Duodenal mucosa (tissue), 2 donors: ENCODE measurements around the gene MED4.
A peak's percentile ranks its signal among the peaks of the same experiment; 100 is the strongest.

ENCODE experiments used
- H3K27ac ChIP-seq: one replicate; pipeline ENCODE4 v1.7.0; 2013; ENCODE audit warnings: low read depth, low read length
- H3K27me3 ChIP-seq, 2 donors: one replicate each; pipeline ENCODE4 v1.7.0; 2013; ENCODE audit warnings: low read length in 2 of 2, control low read depth in 1 of 2; ENCODE audit not compliant: insufficient read depth in 2 of 2, control insufficient read depth in 1 of 2
- H3K36me3 ChIP-seq, 2 donors: one replicate each; pipeline ENCODE4 v1.7.0; 2013; ENCODE audit warnings: low read length in 2 of 2, control low read depth in 1 of 2; ENCODE audit not compliant: insufficient read depth in 2 of 2, control insufficient read depth in 1 of 2
- H3K4me1 ChIP-seq, 2 donors: one replicate each; pipeline ENCODE4 v1.7.0; 2013; ENCODE audit warnings: low read length in 2 of 2, control low read depth in 1 of 2; ENCODE audit not compliant: insufficient read depth in 2 of 2, control insufficient read depth in 1 of 2
- H3K4me3 ChIP-seq, 2 donors: one replicate each; pipeline ENCODE4 v1.7.0; 2013; ENCODE audit warnings: low read length in 2 of 2, low read depth in 1 of 2
- H3K9ac ChIP-seq, 2 donors: one replicate each; pipeline ENCODE4 v1.7.0; 2013; ENCODE audit warnings: low read length in 2 of 2, low read depth in 1 of 2
- H3K9me3 ChIP-seq, 2 donors: one replicate each; pipeline ENCODE4 v1.7.0; 2013; ENCODE audit warnings: low read length in 2 of 2, control low read depth in 1 of 2; ENCODE audit not compliant: control insufficient read depth in 1 of 2

The MED4 gene, protein sequence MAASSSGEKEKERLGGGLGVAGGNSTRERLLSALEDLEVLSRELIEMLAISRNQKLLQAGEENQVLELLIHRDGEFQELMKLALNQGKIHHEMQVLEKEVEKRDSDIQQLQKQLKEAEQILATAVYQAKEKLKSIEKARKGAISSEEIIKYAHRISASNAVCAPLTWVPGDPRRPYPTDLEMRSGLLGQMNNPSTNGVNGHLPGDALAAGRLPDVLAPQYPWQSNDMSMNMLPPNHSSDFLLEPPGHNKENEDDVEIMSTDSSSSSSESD

DNA sequence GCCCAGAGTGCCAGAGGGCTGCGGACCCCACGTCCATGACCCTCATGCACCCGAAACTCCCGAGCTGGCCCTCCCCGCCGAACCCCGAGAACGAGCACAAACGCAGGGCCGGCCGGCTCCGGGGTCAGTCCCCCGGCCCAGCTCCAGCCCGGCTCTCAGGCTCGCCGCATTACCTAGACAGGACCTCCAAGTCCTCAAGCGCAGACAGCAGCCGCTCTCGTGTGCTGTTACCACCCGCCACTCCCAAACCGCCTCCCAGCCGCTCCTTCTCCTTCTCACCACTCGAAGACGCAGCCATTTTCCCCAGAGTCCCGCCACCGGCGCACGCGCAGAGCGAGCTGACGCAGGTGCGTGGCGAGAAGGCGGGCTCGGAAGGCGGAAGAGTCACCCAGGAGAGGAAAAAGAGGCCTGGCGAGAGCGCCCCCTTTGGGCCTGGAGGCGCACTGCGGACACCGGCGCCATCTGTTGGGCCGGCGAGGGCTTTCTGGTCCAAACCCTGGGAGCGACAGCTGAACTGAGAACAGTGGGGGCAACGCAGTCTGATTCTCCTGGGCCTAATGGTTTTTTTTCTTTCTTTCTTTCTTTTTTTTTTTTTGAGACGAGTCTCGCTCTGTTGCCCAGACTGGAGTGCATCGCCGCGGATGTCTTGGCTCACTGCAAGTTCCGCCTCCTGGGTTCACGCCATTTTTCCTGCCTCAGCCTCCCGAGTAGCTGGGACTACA lies at the start of gene MED4:
TSS of gene MED4 (minus strand) at position 324 of the 722 bp plus-strand sequence. CDS start at position 298, 26 bp downstream.
- H3K4me3 ChIP-seq = peak within 1 kb of the TSS; percentile 92 to 98
- peak within 1 kb of the TSS; percentile 85 to 96 for H3K9ac ChIP-seq
- peak within 1 kb of the TSS; percentile 49 for H3K27ac ChIP-seq
- H3K36me3 ChIP-seq = no peaks in the 10 kb centered on the region
- H3K4me1 ChIP-seq = peaks cover 17 to 29% of the 10 kb centered on the region in 2 donors
- H3K27me3 ChIP-seq = no peaks in the 10 kb centered on the region
- H3K9me3 ChIP-seq = no peaks in the 10 kb centered on the region

DNA sequence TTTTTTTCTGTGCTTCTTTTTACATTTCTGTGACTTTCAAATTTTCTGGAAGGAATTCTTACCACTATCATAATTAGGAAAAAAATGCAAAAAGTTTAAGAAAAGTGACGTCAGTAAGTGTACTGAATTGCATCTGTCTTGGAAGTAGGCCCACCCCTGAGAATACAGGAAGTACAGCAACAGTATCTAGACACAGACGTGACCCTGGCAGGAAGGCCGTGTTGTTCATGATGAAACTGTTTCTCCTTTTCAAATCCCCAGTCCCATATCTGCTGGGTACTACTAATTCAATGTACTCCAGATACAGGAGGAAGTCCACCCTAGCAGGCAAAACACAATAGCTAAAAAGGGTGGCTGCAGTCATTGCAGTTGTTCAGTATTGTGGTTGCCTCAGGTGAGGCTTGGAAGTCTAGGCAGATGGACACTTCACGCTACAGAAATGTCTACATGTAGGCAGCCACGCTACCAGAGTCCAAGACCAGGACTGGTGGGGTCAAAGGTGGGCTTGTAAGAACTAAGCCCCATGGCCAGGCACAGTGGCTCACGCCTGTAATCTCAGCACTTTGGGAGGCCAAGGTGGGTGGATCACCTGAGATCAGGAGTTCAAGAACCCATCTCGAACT lies 49.6 kb upstream of the MED4 start:
- H3K9ac ChIP-seq = no peak overlapping the region
- H3K4me3 ChIP-seq = no peak overlapping the region
- peaks cover 0 to 3% of the 10 kb centered on the region in 2 donors for H3K4me1 ChIP-seq
- no peaks in the 10 kb centered on the region for H3K36me3 ChIP-seq
- H3K27me3 ChIP-seq = no peaks in the 10 kb centered on the region
- H3K9me3 ChIP-seq = no peaks in the 10 kb centered on the region
- no peak overlapping the region for H3K27ac ChIP-seq

DNA sequence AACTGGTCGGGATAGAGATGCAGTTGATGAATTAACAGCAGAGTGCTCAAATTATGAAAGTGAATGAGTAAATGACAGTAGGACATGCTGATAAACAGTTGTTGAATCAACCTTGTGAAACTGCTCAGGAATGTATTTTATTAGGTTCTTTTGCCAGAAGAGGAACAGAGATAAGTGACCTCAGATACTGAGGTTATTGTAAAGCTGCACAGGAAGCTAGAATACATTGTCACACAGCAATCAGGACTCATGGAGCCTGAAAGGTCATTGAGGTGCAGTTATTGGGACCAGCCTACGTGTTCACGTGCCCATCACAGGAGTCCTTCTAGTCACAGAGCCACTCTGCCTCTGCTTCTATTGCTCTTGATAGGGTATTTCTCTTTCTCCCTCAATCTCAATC lies 47.5 kb upstream of the MED4 start:
- H3K4me1 ChIP-seq = peaks cover 0 to 3% of the 10 kb centered on the region in 2 donors
- no peaks in the 10 kb centered on the region for H3K36me3 ChIP-seq
- H3K4me3 ChIP-seq = no peak overlapping the region
- no peaks in the 10 kb centered on the region for H3K27me3 ChIP-seq
- H3K9ac ChIP-seq = no peak overlapping the region
- H3K27ac ChIP-seq = no peak overlapping the region
- H3K9me3 ChIP-seq = no peaks in the 10 kb centered on the region

DNA sequence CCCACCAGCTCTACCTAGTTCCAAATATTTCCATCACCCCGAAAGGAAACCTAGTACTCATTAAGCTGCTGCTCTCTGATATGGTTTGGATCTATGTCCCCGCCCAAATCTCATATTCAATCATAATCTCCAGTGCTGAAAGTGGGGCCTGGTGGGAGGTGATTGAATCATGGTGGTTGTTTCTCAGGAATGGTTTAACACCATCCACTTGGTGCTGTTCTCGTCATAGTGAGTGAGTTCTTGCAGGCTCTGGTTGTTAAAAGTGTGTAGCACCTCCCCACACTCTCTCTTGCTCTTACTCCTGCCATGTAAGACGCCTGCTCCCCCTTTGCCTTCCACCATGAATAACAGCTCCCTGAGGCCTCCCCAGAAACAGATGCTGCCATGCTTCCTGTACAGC lies 43.4 kb upstream of the MED4 start:
- Histone ChIP-seq H3K27me3 (no peaks in the 10 kb centered on the region), H3K4me1 (no peaks in the 10 kb centered on the region), H3K9me3 (no peaks in the 10 kb centered on the region), H3K9ac (no peak overlapping the region), H3K4me3 (no peak overlapping the region), H3K27ac (no peak overlapping the region), H3K36me3 (no peaks in the 10 kb centered on the region)

DNA sequence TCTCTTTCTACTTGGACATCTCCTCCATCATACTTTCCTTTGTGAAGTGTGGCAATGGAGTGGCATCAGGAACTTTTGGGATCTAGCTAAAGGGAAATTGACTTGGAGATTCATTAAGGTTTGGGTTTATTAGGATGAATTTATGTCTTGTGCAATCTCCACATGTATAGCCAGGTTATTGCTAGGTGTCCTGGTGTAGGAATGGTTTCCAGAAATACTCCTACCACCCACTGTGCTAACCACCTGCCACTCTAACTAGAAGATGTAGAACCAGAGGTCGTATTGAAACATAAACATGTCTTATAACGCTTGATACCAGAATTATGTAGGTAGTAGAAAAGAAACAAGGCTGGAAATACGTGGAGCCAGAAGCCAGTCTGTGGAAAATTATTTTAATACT lies 38.1 kb upstream of the MED4 start:
- Histone ChIP-seq H3K27ac (no peak overlapping the region), H3K36me3 (no peaks in the 10 kb centered on the region), H3K27me3 (no peaks in the 10 kb centered on the region), H3K4me1 (no peaks in the 10 kb centered on the region), H3K9ac (no peak overlapping the region), H3K9me3 (no peaks in the 10 kb centered on the region), H3K4me3 (no peak overlapping the region)

DNA sequence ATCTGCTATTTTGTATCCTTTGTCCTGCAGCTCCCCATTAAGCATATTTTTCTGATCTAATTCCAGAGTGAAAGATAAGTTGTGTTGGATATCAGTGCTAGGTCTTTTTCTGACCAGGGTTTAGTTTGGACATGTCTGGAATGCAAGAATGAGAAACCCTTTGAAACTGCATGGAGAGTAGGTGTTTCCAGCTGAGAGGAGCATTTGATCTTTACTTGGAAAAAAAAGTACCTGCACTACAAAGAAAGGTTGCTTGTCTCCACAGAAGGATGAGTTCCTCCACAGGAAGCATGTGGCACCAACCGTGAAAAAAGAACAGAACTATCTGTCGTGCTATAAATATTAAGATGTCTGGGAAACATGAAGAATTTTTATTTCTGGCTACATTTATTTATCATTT lies 36.6 kb upstream of the MED4 start:
- no peak overlapping the region for H3K4me3 ChIP-seq
- peaks cover 5 to 9% of the 10 kb centered on the region in 2 donors for H3K4me1 ChIP-seq
- H3K27ac ChIP-seq = no peak overlapping the region
- no peaks in the 10 kb centered on the region for H3K9me3 ChIP-seq
- H3K36me3 ChIP-seq = no peaks in the 10 kb centered on the region
- no peaks in the 10 kb centered on the region for H3K27me3 ChIP-seq
- H3K9ac ChIP-seq = no peak overlapping the region

DNA sequence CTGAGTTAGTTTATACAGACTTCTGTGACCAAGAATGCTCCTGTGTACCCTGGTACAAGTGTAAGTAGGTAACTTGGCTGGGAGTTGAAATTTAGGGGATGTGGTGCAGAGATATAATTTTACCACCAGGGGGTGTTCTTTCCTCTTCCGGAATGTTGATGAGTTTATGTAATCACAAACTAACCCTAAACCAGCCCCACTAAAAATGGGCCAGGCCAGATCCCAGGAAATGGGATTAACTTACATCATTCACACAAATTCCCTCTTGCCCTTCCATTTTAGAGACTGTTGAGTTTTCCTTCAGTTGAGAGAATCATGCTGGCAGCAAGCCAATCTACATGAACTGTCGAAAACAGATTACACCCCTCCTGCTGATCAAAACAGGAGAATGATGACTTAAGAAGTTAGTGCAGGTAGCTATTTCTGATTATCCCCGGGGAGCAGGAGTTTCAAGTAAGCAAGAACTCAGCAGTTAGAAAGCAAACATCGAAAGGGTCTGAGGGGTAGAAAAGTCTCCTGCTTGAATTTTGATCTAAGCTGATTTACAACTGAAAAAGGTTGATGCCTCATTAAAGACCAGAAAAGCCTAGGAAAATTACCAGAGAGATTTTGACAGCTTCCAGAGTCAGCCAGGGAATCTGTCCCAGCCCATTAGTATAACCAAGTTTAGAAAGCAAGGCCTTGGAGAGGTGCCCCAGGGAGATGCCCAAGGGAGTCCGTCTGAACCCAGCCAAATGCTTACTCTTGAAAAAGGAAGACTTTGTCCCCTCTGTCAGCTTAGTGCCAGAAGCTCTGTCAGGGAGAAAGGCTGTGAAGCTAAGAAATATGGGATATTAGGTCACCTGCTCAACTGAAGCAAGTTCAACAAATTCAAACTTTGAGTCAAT lies 32.3 kb upstream of the MED4 start:
- H3K27me3 ChIP-seq = no peaks in the 10 kb centered on the region
- H3K4me3 ChIP-seq = no peak overlapping the region
- peaks cover 8 to 13% of the 10 kb centered on the region in 2 donors for H3K4me1 ChIP-seq
- no peaks in the 10 kb centered on the region for H3K36me3 ChIP-seq
- H3K9ac ChIP-seq = no peak overlapping the region
- H3K27ac ChIP-seq = no peak overlapping the region
- no peaks in the 10 kb centered on the region for H3K9me3 ChIP-seq

DNA sequence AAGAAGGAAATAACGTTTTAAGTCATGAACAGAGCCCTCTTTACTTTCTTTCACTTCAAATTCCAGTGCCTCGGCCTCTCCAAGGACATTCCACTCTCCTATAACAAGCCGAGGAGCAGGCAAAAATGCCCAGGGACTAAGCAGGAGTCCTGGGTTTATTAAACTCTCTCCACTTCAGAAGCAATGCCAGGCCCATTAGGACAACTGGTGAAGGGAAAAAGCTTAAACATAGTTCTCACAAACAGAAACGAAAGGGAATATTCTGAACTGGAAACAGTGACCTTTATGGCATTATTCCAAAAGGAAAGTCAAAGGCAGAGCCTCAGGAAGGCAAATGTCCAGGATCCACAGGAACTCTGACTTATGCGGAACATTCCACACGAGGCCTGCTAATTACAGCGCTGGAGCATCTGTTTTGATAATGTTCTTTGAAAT lies 30.9 kb upstream of the MED4 start:
- peak overlapping the region; percentile 37 for H3K27ac ChIP-seq
- H3K9me3 ChIP-seq = no peaks in the 10 kb centered on the region
- no peak overlapping the region for H3K9ac ChIP-seq
- peaks cover 16 to 22% of the 10 kb centered on the region in 2 donors for H3K4me1 ChIP-seq
- H3K4me3 ChIP-seq = no peak overlapping the region
- H3K27me3 ChIP-seq = no peaks in the 10 kb centered on the region
- no peaks in the 10 kb centered on the region for H3K36me3 ChIP-seq

DNA sequence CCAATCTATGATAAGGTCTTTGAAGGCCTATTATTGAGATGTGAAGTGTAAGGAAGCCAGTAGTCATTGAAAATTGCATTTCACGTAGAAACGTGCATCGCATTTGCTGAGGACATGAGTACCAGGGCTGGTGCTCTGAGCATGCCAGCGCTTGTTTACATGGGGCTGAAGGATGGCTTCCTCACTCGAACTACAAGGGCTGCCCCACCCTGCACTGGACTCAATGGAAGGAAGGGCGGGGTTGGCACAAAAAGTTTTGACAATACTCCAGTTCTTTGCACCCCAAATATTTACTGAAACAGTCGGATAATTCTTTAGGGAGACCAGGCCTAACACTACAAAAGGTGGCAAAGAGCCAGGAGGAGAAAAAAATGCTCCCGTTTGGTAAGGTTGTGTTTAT lies 28.9 kb upstream of the MED4 start:
- H3K4me3 ChIP-seq = no peak overlapping the region
- no peak overlapping the region for H3K9ac ChIP-seq
- peaks cover 16 to 26% of the 10 kb centered on the region in 2 donors for H3K4me1 ChIP-seq
- no peaks in the 10 kb centered on the region for H3K9me3 ChIP-seq
- no peaks in the 10 kb centered on the region for H3K36me3 ChIP-seq
- H3K27me3 ChIP-seq = no peaks in the 10 kb centered on the region
- H3K27ac ChIP-seq = no peak overlapping the region
